ENCODE results near the gene MLEC.

The MLEC gene

GRCh38 chr12:120710805-120711296 lies 23.9 kb downstream of the MLEC start:
- Histone ChIP-seq H3K4me3 (ENCODE audit: low read length in 2 of 2) (peak overlapping the region; percentile 90 to 99), H3K27me3 (ENCODE audit: control insufficient read depth in 3 of 3, insufficient read depth in 3 of 3, low read depth in 1 of 3, low read length in 3 of 3) (no peaks in the 10 kb centered on the region), H3K9me3 (replicated peaks in 1 of 2; ENCODE audit: control insufficient read depth in 2 of 2, insufficient read depth in 1 of 2, low read depth in 1 of 2, low read length in 2 of 2) (no peaks in the 10 kb centered on the region), H3K9ac (ENCODE audit: low read depth, low read length, poor library complexity) (peak overlapping the region; percentile 95), H4K91ac (ENCODE audit: low read depth, low read length, poor library complexity) (no peak overlapping the region), H2AK5ac (ENCODE audit: low read depth, low read length) (peak overlapping the region; percentile 74), H2BK15ac (ENCODE audit: low read length) (peak overlapping the region; percentile 76), H2BK120ac (ENCODE audit: low read depth, low read length) (no peak overlapping the region), H3K36me3 (replicated peaks in 1 of 2; ENCODE audit: control insufficient read depth in 2 of 2, insufficient read depth in 2 of 2, low read length in 2 of 2) (peaks cover 17 to 43% of the 10 kb centered on the region in 2 donors), H3K27ac (replicated peaks; ENCODE audit: low read length) (peak overlapping the region; percentile 45), H3K18ac (ENCODE audit: low read length) (peak overlapping the region; percentile 99), H2AFZ (ENCODE audit: low read length) (peak overlapping the region; percentile 97), H2BK5ac (ENCODE audit: low read length) (peak overlapping the region; percentile 76), H3K4ac (ENCODE audit: low read length) (no peak overlapping the region), H3K4me2 (ENCODE audit: insufficient read depth, low read length, poor library complexity, severe bottlenecking) (peak overlapping the region; percentile 81), H3K79me1 (ENCODE audit: low read depth, low read length) (peaks cover 5% of the 10 kb centered on the region), H3K23ac (ENCODE audit: low read depth, low read length, poor library complexity) (peak overlapping the region; percentile 82), H3K4me1 (ENCODE audit: control insufficient read depth in 2 of 2, insufficient read depth in 1 of 2, low read depth in 1 of 2, low read length in 2 of 2) (peaks cover 10 to 13% of the 10 kb centered on the region in 2 donors), H4K8ac (ENCODE audit: low read depth, low read length) (no peak overlapping the region), H3K14ac (ENCODE audit: low read length) (peak overlapping the region; percentile 77), H2BK12ac (ENCODE audit: low read length) (no peak overlapping the region)
- no peak for DNase-seq (ENCODE audit: low spot score)
- no CpG with 5 or more reads among the region's 31 CpGs for WGBS, 2 donors (ENCODE audit: extremely low coverage in 2 of 2, insufficient read length in 2 of 2, insufficient replicate concordance in 1 of 2)

GRCh38 chr12:120711411-120711810 lies 24.5 kb downstream of the MLEC start:
- Histone ChIP-seq H3K9ac (ENCODE audit: low read depth, low read length, poor library complexity) (peak overlapping the region; percentile 38), H2BK12ac (ENCODE audit: low read length) (no peak overlapping the region), H3K27ac (replicated peaks; ENCODE audit: low read length) (no peak overlapping the region), H2BK15ac (ENCODE audit: low read length) (no peak overlapping the region), H3K4me2 (ENCODE audit: insufficient read depth, low read length, poor library complexity, severe bottlenecking) (peak overlapping the region; percentile 81), H3K4ac (ENCODE audit: low read length) (no peak overlapping the region), H4K8ac (ENCODE audit: low read depth, low read length) (no peak overlapping the region), H3K36me3 (replicated peaks in 1 of 2; ENCODE audit: control insufficient read depth in 2 of 2, insufficient read depth in 2 of 2, low read length in 2 of 2) (peaks cover 22 to 48% of the 10 kb centered on the region in 2 donors), H3K4me3 (ENCODE audit: low read length in 2 of 2) (peak overlapping the region; percentile 57 to 90), H3K27me3 (ENCODE audit: control insufficient read depth in 3 of 3, insufficient read depth in 3 of 3, low read depth in 1 of 3, low read length in 3 of 3) (no peaks in the 10 kb centered on the region), H2AFZ (ENCODE audit: low read length) (no peak overlapping the region), H3K18ac (ENCODE audit: low read length) (peak overlapping the region; percentile 49), H2BK120ac (ENCODE audit: low read depth, low read length) (no peak overlapping the region), H3K9me3 (replicated peaks in 1 of 2; ENCODE audit: control insufficient read depth in 2 of 2, insufficient read depth in 1 of 2, low read depth in 1 of 2, low read length in 2 of 2) (no peaks in the 10 kb centered on the region), H2BK5ac (ENCODE audit: low read length) (no peak overlapping the region), H3K79me1 (ENCODE audit: low read depth, low read length) (peaks cover 5% of the 10 kb centered on the region), H3K4me1 (ENCODE audit: control insufficient read depth in 2 of 2, insufficient read depth in 1 of 2, low read depth in 1 of 2, low read length in 2 of 2) (peaks cover 10 to 13% of the 10 kb centered on the region in 2 donors), H4K91ac (ENCODE audit: low read depth, low read length, poor library complexity) (no peak overlapping the region), H2AK5ac (ENCODE audit: low read depth, low read length) (no peak overlapping the region), H3K14ac (ENCODE audit: low read length) (no peak overlapping the region), H3K23ac (ENCODE audit: low read depth, low read length, poor library complexity) (no peak overlapping the region)
- no CpG with 5 or more reads among the region's 6 CpGs for WGBS, 2 donors (ENCODE audit: extremely low coverage in 2 of 2, insufficient read length in 2 of 2, insufficient replicate concordance in 1 of 2)
- DNase-seq (ENCODE audit: low spot score) = no peak

- no peak overlapping the region for H3K4ac ChIP-seq (ENCODE audit: low read length)
Observed at GRCh38 chr12:120712610-120713009, 25.7 kb downstream of the MLEC start.

GRCh38 chr12:120713861-120714482 lies 27.0 kb downstream of the MLEC start:
- peak; percentile 83 for DNase-seq (ENCODE audit: low spot score)
- H3K4me2 ChIP-seq (ENCODE audit: insufficient read depth, low read length, poor library complexity, severe bottlenecking) = no peak overlapping the region
- no peak overlapping the region for H2AFZ ChIP-seq (ENCODE audit: low read length)
- H2BK120ac ChIP-seq (ENCODE audit: low read depth, low read length) = no peak overlapping the region
- no CpG with 5 or more reads among the region's 4 CpGs for WGBS, 2 donors (ENCODE audit: extremely low coverage in 2 of 2, insufficient read length in 2 of 2, insufficient replicate concordance in 1 of 2)
- H3K4me3 ChIP-seq (ENCODE audit: low read length in 2 of 2) = no peak overlapping the region
- H3K4me1 ChIP-seq (ENCODE audit: control insufficient read depth in 2 of 2, insufficient read depth in 1 of 2, low read depth in 1 of 2, low read length in 2 of 2) = peaks cover 10 to 13% of the 10 kb centered on the region in 2 donors
- H3K27me3 ChIP-seq (ENCODE audit: control insufficient read depth in 3 of 3, insufficient read depth in 3 of 3, low read depth in 1 of 3, low read length in 3 of 3) = no peaks in the 10 kb centered on the region
- no peaks in the 10 kb centered on the region for H3K9me3 ChIP-seq (replicated peaks in 1 of 2; ENCODE audit: control insufficient read depth in 2 of 2, insufficient read depth in 1 of 2, low read depth in 1 of 2, low read length in 2 of 2)
- no peak overlapping the region for H2BK5ac ChIP-seq (ENCODE audit: low read length)
- H3K36me3 ChIP-seq (replicated peaks in 1 of 2; ENCODE audit: control insufficient read depth in 2 of 2, insufficient read depth in 2 of 2, low read length in 2 of 2) = peaks cover 37 to 73% of the 10 kb centered on the region in 2 donors
- H3K27ac ChIP-seq (replicated peaks; ENCODE audit: low read length) = no peak overlapping the region
- no peak overlapping the region for H3K23ac ChIP-seq (ENCODE audit: low read depth, low read length, poor library complexity)
- H3K9ac ChIP-seq (ENCODE audit: low read depth, low read length, poor library complexity) = no peak overlapping the region
- H2AK5ac ChIP-seq (ENCODE audit: low read depth, low read length) = no peak overlapping the region
- no peak overlapping the region for H2BK15ac ChIP-seq (ENCODE audit: low read length)
- H3K14ac ChIP-seq (ENCODE audit: low read length) = no peak overlapping the region
- no peak overlapping the region for H3K4ac ChIP-seq (ENCODE audit: low read length)
- no peak overlapping the region for H4K8ac ChIP-seq (ENCODE audit: low read depth, low read length)
- no peak overlapping the region for H4K91ac ChIP-seq (ENCODE audit: low read depth, low read length, poor library complexity)
- peaks cover 7% of the 10 kb centered on the region for H3K79me1 ChIP-seq (ENCODE audit: low read depth, low read length)
- no peak overlapping the region for H2BK12ac ChIP-seq (ENCODE audit: low read length)
- H3K18ac ChIP-seq (ENCODE audit: low read length) = no peak overlapping the region

More at GRCh38 chr12:120712610-120713009, 25.7 kb downstream of the MLEC start:
- Histone ChIP-seq H2BK120ac (ENCODE audit: low read depth, low read length) (no peak overlapping the region), H3K4me3 (ENCODE audit: low read length in 2 of 2) (no peak overlapping the region), H3K9me3 (replicated peaks in 1 of 2; ENCODE audit: control insufficient read depth in 2 of 2, insufficient read depth in 1 of 2, low read depth in 1 of 2, low read length in 2 of 2) (no peaks in the 10 kb centered on the region), H3K27ac (replicated peaks; ENCODE audit: low read length) (no peak overlapping the region), H2BK5ac (ENCODE audit: low read length) (no peak overlapping the region), H3K23ac (ENCODE audit: low read depth, low read length, poor library complexity) (no peak overlapping the region), H4K91ac (ENCODE audit: low read depth, low read length, poor library complexity) (no peak overlapping the region), H4K8ac (ENCODE audit: low read depth, low read length) (no peak overlapping the region), H3K18ac (ENCODE audit: low read length) (no peak overlapping the region), H3K4me1 (ENCODE audit: control insufficient read depth in 2 of 2, insufficient read depth in 1 of 2, low read depth in 1 of 2, low read length in 2 of 2) (peaks cover 10 to 13% of the 10 kb centered on the region in 2 donors), H3K36me3 (replicated peaks in 1 of 2; ENCODE audit: control insufficient read depth in 2 of 2, insufficient read depth in 2 of 2, low read length in 2 of 2) (peaks cover 30 to 60% of the 10 kb centered on the region in 2 donors), H2BK12ac (ENCODE audit: low read length) (no peak overlapping the region), H3K79me1 (ENCODE audit: low read depth, low read length) (peaks cover 7% of the 10 kb centered on the region), H3K4me2 (ENCODE audit: insufficient read depth, low read length, poor library complexity, severe bottlenecking) (no peak overlapping the region), H3K9ac (ENCODE audit: low read depth, low read length, poor library complexity) (no peak overlapping the region), H2AK5ac (ENCODE audit: low read depth, low read length) (no peak overlapping the region), H3K14ac (ENCODE audit: low read length) (no peak overlapping the region), H2AFZ (ENCODE audit: low read length) (no peak overlapping the region), H2BK15ac (ENCODE audit: low read length) (no peak overlapping the region), H3K27me3 (ENCODE audit: control insufficient read depth in 3 of 3, insufficient read depth in 3 of 3, low read depth in 1 of 3, low read length in 3 of 3) (no peaks in the 10 kb centered on the region)
- DNase-seq (ENCODE audit: low spot score) = no peak
- no CpG with 5 or more reads among the region's 6 CpGs for WGBS, 2 donors (ENCODE audit: extremely low coverage in 2 of 2, insufficient read length in 2 of 2, insufficient replicate concordance in 1 of 2)
